Measurements from ENCODE around the gene GTPBP3. TPM values are rescaled to one million over a fixed set of nuclear protein-coding genes. Genes with fewer than 3 reads are reported as not detected.

GTPBP3 gene
- total and polyA plus RNA-seq, 2 of the 13 experiments (the other 11 are each of a cell fraction or from before 2014, with no cell fraction given): 17.5 to 30.0 TPM

DNA sequence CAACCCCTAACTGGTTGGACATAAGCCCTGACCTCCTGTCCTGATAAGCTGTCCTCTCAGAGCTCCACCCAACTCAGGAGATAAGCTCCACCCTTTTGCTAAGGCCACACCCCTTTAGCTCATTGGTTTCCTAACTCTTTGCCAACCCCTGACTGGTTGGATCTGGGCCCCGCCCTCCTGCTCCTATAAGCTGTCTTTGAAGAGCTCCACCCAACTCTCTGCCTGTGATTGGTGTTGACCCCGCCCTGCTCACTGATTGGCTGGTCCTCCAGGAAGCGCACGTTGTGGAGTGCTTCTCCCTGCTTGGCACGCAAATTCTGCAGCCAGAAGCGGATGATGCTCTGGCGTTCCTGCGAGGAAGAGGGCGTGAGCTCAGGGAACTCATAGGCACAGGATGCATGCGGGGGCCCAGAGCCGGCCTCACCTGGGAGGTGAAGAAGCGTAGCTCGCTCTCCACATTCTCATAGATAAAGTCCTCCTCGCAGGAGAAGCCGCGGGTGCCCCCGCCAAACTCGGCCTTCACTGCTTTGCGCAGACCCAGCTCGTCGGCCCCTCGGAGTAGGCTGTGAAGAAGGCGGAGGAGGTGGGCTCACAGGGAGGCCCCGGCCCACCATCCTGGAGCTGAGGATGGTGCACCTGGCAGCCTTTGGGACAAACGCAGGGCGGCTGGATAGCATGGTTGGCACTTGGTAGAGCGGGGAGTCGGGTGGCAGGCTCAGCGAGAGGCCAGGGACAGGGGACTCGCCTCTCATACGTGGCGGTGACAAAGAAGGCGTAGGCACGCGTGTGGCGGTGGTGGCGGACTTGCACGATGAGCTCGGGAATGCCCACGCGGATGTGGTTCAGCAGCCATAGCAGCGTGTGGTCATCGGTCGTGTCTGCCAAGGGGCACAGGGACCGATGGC is 4.4 kb upstream of the GTPBP3 start (continued):
- no peak for TF ChIP-seq FIP1L1 (IDR thresholded peaks at IDR 0.05; ENCODE audit: borderline replicate concordance, insufficient read depth, low read depth, low read length)
- no peak for TF ChIP-seq NFE2L1 (CRISPR knock-in tag; IDR thresholded peaks at IDR 0.05; ENCODE audit: borderline replicate concordance)
- TF ChIP-seq MAFG (CRISPR knock-in tag; IDR thresholded peaks at IDR 0.05): no peak
- TF ChIP-seq ZNF570 (CRISPR knock-in tag; IDR thresholded peaks at IDR 0.05; ENCODE audit: borderline replicate concordance): no peak
- no peak for TF ChIP-seq BORCS8-MEF2B (CRISPR knock-in tag; IDR thresholded peaks at IDR 0.05)
- peak; percentile 82 for TF ChIP-seq NFYB (CRISPR knock-in tag; IDR thresholded peaks at IDR 0.05)
- TF ChIP-seq, protein P1, sequence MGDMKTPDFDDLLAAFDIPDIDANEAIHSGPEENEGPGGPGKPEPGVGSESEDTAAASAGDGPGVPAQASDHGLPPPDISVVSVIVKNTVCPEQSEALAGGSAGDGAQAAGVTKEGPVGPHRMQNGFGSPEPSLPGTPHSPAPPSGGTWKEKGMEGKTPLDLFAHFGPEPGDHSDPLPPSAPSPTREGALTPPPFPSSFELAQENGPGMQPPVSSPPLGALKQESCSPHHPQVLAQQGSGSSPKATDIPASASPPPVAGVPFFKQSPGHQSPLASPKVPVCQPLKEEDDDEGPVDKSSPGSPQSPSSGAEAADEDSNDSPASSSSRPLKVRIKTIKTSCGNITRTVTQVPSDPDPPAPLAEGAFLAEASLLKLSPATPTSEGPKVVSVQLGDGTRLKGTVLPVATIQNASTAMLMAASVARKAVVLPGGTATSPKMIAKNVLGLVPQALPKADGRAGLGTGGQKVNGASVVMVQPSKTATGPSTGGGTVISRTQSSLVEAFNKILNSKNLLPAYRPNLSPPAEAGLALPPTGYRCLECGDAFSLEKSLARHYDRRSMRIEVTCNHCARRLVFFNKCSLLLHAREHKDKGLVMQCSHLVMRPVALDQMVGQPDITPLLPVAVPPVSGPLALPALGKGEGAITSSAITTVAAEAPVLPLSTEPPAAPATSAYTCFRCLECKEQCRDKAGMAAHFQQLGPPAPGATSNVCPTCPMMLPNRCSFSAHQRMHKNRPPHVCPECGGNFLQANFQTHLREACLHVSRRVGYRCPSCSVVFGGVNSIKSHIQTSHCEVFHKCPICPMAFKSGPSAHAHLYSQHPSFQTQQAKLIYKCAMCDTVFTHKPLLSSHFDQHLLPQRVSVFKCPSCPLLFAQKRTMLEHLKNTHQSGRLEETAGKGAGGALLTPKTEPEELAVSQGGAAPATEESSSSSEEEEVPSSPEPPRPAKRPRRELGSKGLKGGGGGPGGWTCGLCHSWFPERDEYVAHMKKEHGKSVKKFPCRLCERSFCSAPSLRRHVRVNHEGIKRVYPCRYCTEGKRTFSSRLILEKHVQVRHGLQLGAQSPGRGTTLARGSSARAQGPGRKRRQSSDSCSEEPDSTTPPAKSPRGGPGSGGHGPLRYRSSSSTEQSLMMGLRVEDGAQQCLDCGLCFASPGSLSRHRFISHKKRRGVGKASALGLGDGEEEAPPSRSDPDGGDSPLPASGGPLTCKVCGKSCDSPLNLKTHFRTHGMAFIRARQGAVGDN (CRISPR knock-in tag; IDR thresholded peaks at IDR 0.05): 0 out of 2 replicates have a peak, but pooled peaks have one; percentile 12
- TF ChIP-seq ZNF678 (CRISPR knock-in tag; IDR thresholded peaks at IDR 0.05): no peak
- TF ChIP-seq, protein P2, sequence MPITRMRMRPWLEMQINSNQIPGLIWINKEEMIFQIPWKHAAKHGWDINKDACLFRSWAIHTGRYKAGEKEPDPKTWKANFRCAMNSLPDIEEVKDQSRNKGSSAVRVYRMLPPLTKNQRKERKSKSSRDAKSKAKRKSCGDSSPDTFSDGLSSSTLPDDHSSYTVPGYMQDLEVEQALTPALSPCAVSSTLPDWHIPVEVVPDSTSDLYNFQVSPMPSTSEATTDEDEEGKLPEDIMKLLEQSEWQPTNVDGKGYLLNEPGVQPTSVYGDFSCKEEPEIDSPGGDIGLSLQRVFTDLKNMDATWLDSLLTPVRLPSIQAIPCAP (CRISPR knock-in tag; IDR thresholded peaks at IDR 0.05; ENCODE audit: low read depth): no peak
- no peak for TF ChIP-seq ZNF790 (CRISPR knock-in tag; IDR thresholded peaks at IDR 0.05; ENCODE audit: borderline replicate concordance)
- TF ChIP-seq, protein P3, sequence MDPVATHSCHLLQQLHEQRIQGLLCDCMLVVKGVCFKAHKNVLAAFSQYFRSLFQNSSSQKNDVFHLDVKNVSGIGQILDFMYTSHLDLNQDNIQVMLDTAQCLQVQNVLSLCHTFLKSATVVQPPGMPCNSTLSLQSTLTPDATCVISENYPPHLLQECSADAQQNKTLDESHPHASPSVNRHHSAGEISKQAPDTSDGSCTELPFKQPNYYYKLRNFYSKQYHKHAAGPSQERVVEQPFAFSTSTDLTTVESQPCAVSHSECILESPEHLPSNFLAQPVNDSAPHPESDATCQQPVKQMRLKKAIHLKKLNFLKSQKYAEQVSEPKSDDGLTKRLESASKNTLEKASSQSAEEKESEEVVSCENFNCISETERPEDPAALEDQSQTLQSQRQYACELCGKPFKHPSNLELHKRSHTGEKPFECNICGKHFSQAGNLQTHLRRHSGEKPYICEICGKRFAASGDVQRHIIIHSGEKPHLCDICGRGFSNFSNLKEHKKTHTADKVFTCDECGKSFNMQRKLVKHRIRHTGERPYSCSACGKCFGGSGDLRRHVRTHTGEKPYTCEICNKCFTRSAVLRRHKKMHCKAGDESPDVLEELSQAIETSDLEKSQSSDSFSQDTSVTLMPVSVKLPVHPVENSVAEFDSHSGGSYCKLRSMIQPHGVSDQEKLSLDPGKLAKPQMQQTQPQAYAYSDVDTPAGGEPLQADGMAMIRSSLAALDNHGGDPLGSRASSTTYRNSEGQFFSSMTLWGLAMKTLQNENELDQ (CRISPR knock-in tag; IDR thresholded peaks at IDR 0.05; ENCODE audit: borderline replicate concordance): no peak
- 0 out of 2 replicates have a peak, but pooled peaks have one; percentile 26 for TF ChIP-seq RXRA (CRISPR knock-in tag; IDR thresholded peaks at IDR 0.05)
- TF ChIP-seq, protein P4, sequence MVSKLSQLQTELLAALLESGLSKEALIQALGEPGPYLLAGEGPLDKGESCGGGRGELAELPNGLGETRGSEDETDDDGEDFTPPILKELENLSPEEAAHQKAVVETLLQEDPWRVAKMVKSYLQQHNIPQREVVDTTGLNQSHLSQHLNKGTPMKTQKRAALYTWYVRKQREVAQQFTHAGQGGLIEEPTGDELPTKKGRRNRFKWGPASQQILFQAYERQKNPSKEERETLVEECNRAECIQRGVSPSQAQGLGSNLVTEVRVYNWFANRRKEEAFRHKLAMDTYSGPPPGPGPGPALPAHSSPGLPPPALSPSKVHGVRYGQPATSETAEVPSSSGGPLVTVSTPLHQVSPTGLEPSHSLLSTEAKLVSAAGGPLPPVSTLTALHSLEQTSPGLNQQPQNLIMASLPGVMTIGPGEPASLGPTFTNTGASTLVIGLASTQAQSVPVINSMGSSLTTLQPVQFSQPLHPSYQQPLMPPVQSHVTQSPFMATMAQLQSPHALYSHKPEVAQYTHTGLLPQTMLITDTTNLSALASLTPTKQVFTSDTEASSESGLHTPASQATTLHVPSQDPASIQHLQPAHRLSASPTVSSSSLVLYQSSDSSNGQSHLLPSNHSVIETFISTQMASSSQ (IDR thresholded peaks at IDR 0.05; ENCODE audit: low read depth): no peak
- TF ChIP-seq, protein P4 (CRISPR knock-in tag; IDR thresholded peaks at IDR 0.05; ENCODE audit: borderline replicate concordance): no peak
